HepG2 (cell line): ENCODE results near the gene ESM1.

Source experiments
- CEBPB ChIP-seq: IDR thresholded peaks from 2 replicates; pipeline ENCODE4 v1.6.1; 2011; ENCODE audit warnings: low read depth, low read length, improper control_type of control experiment, borderline replicate concordance
- EZH2 ChIP-seq: conservative IDR thresholded peaks from 2 replicates; pipeline ENCODE4 v1.6.1; 2012; ENCODE audit warnings: mild to moderate bottlenecking, low read depth, low read length, moderate library complexity
- FOXM1 ChIP-seq: sonication (generic); formaldehyde crosslinking; IDR thresholded peaks from 2 replicates; pipeline ENCODE4 v1.5.0; 2020; ENCODE audit warnings: missing genetic modification reagents
- GABPA ChIP-seq, 2 experiments: IDR thresholded peaks; 2 replicates each; pipeline ENCODE4 v1.6.1; 2011 to 2016; ENCODE audit warnings: low read depth in 2 of 2, low read length in 1 of 2, missing biosample characterization in 1 of 2, missing genetic modification characterization in 1 of 2
- HNRNPH1 ChIP-seq: fragments of 200-400 bp; formaldehyde crosslinking; optimal IDR thresholded peaks from 2 replicates; pipeline ENCODE3; 2017; ENCODE audit warnings: mild to moderate bottlenecking, low read depth, low read length
- MEIS1 ChIP-seq: sonication (generic); formaldehyde crosslinking; IDR thresholded peaks from 2 replicates; pipeline ENCODE4 v1.9.0; 2021; ENCODE audit warnings: mild to moderate bottlenecking, missing genetic modification reagents, moderate library complexity, borderline replicate concordance
- TBX3 ChIP-seq: fragments of 450-650 bp; IDR thresholded peaks from 2 replicates; pipeline ENCODE4 v1.6.1; 2017; ENCODE audit warnings: antibody characterized with exemption, mild to moderate bottlenecking, inconsistent platforms, borderline replicate concordance
- TMF1 ChIP-seq: sonication (generic); formaldehyde crosslinking; IDR thresholded peaks from 2 replicates; pipeline ENCODE4 v1.8.1; 2022; ENCODE audit warnings: low read depth, missing genetic modification reagents
- WIZ ChIP-seq: sonication (generic); formaldehyde crosslinking; IDR thresholded peaks from 2 replicates; pipeline ENCODE4 v1.5.1; 2020; ENCODE audit warnings: mild to moderate bottlenecking, missing genetic modification reagents
- ZFX ChIP-seq: sonication (generic); formaldehyde crosslinking; IDR thresholded peaks from 2 replicates; pipeline ENCODE4 v1.4.0; 2020; ENCODE audit warnings: mild to moderate bottlenecking, low read depth, missing genetic modification reagents, moderate library complexity
- ZNF329 ChIP-seq: sonication (generic); formaldehyde crosslinking; IDR thresholded peaks from 2 replicates; pipeline ENCODE4 v1.9.0; 2021; ENCODE audit warnings: low read depth, mild to moderate bottlenecking, missing genetic modification reagents
- ZNF773 ChIP-seq: sonication (generic); formaldehyde crosslinking; IDR thresholded peaks from 2 replicates; pipeline ENCODE4 v1.4.0; 2020; ENCODE audit warnings: missing genetic modification reagents, borderline replicate concordance
- ZNF781 ChIP-seq: sonication (generic); formaldehyde crosslinking; IDR thresholded peaks from 2 replicates; pipeline ENCODE4 v1.5.1; 2020; ENCODE audit warnings: borderline replicate concordance, mild to moderate bottlenecking, missing genetic modification reagents; ENCODE audit errors: not compliant biosample characterization
- TF ChIP-seq, protein P1 (sequence below): IDR thresholded peaks from 2 replicates; pipeline ENCODE4 v1.6.1; 2016

DNA sequence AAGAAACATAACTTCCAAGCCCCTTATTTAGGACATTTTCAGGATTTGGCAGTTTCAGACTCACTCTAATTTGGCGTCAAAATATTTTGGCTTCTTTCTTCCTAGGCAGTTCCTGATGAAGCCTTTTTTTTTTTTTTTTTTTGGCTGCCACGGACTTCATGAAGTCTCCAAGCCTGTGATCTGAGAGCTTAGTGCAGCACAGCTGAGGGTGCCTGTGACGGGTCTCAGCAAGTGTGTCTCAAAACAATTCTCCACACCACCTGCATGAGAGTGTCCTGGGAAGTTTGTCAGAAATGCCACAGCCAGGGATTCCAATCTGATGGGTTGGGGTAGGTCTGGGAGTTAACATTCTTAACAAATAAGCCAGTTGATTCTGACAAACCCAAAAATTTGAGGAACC, 6.0 kb upstream of the ESM1 start:
- no peak for TF ChIP-seq ZFX
- TF ChIP-seq WIZ (CRISPR knock-in tag) = no peak
- TF ChIP-seq FOXM1 (CRISPR knock-in tag) = no peak
- no peak for TF ChIP-seq GABPA (IDR thresholded peaks at IDR 0.05; ENCODE audit: low read depth, low read length)
- TF ChIP-seq GABPA (CRISPR knock-in tag; IDR thresholded peaks at IDR 0.05; ENCODE audit: low read depth) = no peak
- TF ChIP-seq CEBPB = no peak
- no peak for TF ChIP-seq MEIS1 (CRISPR knock-in tag)
- no peak for TF ChIP-seq EZH2
- no peak for TF ChIP-seq ZNF773
- no peak for TF ChIP-seq TBX3
- TF ChIP-seq ZNF781 (CRISPR knock-in tag) = no peak
- no peak for TF ChIP-seq HNRNPH1
- TF ChIP-seq, protein P1, sequence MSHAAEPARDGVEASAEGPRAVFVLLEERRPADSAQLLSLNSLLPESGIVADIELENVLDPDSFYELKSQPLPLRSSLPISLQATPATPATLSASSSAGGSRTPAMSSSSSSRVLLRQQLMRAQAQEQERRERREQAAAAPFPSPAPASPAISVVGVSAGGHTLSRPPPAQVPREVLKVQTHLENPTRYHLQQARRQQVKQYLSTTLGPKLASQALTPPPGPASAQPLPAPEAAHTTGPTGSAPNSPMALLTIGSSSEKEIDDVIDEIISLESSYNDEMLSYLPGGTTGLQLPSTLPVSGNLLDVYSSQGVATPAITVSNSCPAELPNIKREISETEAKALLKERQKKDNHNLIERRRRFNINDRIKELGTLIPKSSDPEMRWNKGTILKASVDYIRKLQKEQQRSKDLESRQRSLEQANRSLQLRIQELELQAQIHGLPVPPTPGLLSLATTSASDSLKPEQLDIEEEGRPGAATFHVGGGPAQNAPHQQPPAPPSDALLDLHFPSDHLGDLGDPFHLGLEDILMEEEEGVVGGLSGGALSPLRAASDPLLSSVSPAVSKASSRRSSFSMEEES (CRISPR knock-in tag) = no peak
- no peak for TF ChIP-seq TMF1 (CRISPR knock-in tag)
- no peak for TF ChIP-seq ZNF329
